Subcutaneous abdominal adipose tissue (tissue), 5 donors: ENCODE data around the gene CRABP2.

Source experiments
- H3K27ac ChIP-seq: one replicate; pipeline ENCODE4 v1.7.0; 2013; ENCODE audit warnings: low read depth, mild to moderate bottlenecking, inconsistent platforms, low read length, moderate library complexity
- H3K27me3 ChIP-seq, 5 donors: one replicate each; pipeline ENCODE4 v1.7.0; 2013; ENCODE audit warnings: low read length in 5 of 5, inconsistent platforms in 1 of 5; ENCODE audit not compliant: control insufficient read depth in 5 of 5, insufficient read depth in 4 of 5
- H3K36me3 ChIP-seq, 5 donors: one replicate each; pipeline ENCODE4 v1.7.0; 2013; ENCODE audit warnings: low read length in 5 of 5; ENCODE audit not compliant: control insufficient read depth in 5 of 5, insufficient read depth in 5 of 5
- H3K4me1 ChIP-seq, 5 donors: one replicate each; pipeline ENCODE4 v1.7.0; 2013; ENCODE audit warnings: low read length in 5 of 5, mild to moderate bottlenecking in 3 of 5, moderate library complexity in 1 of 5; ENCODE audit not compliant: control insufficient read depth in 5 of 5, insufficient read depth in 5 of 5
- H3K4me3 ChIP-seq, 5 donors: one replicate each; pipeline ENCODE4 v1.7.0; 2013; ENCODE audit warnings: low read length in 5 of 5, low read depth in 1 of 5
- H3K9ac ChIP-seq, 5 donors: one replicate each; pipeline ENCODE4 v1.7.0; 2013; ENCODE audit warnings: low read length in 5 of 5, mild to moderate bottlenecking in 4 of 5, moderate library complexity in 3 of 5
- H3K9me3 ChIP-seq, 5 donors: one replicate each; pipeline ENCODE4 v1.7.0; 2013; ENCODE audit warnings: low read length in 5 of 5; ENCODE audit not compliant: control insufficient read depth in 5 of 5
- donor health status: healthy.
- donor health status: healthy.
- donor health status: healthy.
- donor health status: healthy.
- donor health status: healthy.

The CRABP2 gene

DNA sequence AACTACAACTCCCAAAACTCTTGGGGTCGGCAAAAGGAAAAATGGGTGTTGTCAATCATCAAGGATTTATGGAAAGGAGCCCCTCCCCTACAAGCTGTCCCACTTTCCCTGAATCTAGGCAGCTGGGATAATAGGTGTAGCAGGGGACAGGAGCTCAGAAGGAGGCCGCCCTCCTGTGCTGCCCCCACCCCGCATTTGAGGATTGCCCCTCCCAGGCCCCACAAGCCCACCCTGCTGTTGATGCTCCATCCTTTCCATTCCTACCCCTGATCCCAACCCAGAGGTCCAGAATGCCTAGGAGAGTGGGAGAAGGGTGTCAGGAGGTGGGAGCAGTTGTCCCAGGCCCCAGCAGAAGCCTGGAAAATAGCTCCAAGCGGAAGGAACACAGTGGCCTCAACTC lies 37.4 kb upstream of the CRABP2 start:
- peaks cover 0 to 37% (median 31%) of the 10 kb centered on the region in 5 donors for H3K36me3 ChIP-seq
- no peak overlapping the region for H3K27ac ChIP-seq
- H3K27me3 ChIP-seq: no peaks in the 10 kb centered on the region
- H3K4me1 ChIP-seq: peaks cover 7 to 48% (median 42%) of the 10 kb centered on the region in 5 donors
- H3K9ac ChIP-seq: no peak overlapping the region
- H3K9me3 ChIP-seq: no peaks in the 10 kb centered on the region
- no peak overlapping the region for H3K4me3 ChIP-seq

DNA sequence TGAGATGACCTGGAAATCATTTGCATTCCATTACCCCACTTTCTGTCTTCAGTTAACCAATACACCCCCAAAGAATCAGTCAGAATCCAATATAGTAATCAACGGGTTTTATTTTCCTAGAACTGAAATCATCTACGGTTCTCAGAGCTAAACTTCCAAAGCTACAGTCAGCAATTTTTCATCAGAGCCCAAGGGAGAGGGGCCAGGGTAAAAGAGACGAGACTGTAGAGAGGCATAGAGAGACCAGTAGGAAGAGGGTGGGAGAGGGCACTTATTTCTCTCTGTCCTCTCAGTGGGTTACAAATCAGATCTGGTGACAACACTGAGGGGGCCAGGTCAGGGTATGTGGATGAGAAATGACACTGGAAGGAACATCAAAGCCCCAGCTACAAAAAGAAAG lies 36.6 kb upstream of the CRABP2 start:
- H3K9ac ChIP-seq: no peak overlapping the region
- no peaks in the 10 kb centered on the region for H3K9me3 ChIP-seq
- H3K36me3 ChIP-seq: peaks cover 0 to 45% (median 39%) of the 10 kb centered on the region in 5 donors
- no peak overlapping the region for H3K4me3 ChIP-seq
- H3K4me1 ChIP-seq: peaks cover 3 to 41% (median 35%) of the 10 kb centered on the region in 5 donors
- peak overlapping the region; percentile 89 for H3K27ac ChIP-seq
- H3K27me3 ChIP-seq: no peaks in the 10 kb centered on the region

DNA sequence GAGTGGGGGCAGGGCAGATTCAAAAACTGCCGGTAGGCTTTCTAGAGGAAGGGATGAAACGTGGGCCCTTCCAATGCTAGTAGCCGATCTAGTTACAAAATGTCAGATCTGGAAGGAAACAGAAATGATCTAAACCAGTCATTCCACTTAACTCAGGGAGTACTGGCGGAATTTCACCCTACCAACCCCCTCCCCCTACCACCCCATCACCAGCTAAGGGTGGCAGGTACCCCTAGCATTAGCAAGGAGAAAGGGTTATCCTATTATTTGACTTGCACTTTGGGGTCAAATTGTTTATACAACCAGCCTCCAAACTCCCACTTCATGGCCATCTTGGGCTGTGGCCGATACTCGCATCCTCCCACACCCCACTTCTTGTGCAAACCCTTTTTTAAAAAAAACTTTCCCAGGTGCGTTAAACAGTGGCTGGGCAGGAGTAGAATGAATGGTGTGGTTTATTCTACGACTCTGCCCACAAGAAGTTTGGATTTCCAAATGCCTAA lies 36.1 kb upstream of the CRABP2 start:
- peak overlapping the region; percentile 23 to 92 (median 70) for H3K4me3 ChIP-seq
- no peaks in the 10 kb centered on the region for H3K9me3 ChIP-seq
- H3K27ac ChIP-seq: peak overlapping the region; percentile 89
- H3K27me3 ChIP-seq: no peaks in the 10 kb centered on the region
- peak overlapping the region; percentile 31 to 81 (median 53) for H3K9ac ChIP-seq
- H3K36me3 ChIP-seq: peaks cover 0 to 50% (median 43%) of the 10 kb centered on the region in 5 donors
- peaks cover 3 to 37% (median 31%) of the 10 kb centered on the region in 5 donors for H3K4me1 ChIP-seq

DNA sequence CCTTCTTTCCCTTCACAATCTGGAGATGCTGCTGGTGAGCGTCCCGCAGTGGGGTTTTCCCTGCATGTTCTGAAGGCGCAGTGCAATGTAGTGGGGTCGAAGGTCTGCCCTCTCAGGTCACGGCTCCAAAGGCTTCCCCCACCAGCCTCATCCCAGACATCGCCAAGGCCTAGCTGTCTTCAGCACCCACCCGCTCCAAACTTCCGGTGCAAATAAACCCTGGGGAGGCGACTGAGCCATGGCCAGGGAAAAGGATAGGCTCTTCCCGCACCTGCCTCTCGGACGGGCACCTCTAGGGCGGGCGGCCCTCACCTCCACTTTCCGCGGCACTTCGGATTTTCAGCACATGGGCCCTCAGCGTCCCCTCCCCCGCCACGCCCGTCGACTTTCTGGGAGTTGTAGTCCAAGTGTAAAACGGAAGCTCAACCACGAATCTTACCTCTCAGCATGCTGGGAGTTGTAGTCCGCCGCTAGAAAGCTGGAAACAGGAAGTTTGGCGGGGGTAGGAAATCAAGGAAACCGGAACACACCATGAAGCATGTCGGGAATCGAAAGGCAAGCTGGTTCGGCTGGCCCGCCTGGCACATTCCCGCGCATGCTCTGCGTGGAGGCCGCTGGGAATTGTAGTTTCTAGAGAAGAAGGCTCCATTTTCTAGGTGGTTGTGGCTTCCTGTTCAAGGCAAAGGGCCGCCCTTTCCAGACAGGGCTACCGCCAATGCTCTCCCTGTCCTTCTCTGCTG lies 35.5 kb upstream of the CRABP2 start, which contains the start of gene MRPL24:
Gene MRPL24, minus strand, starts transcription at position 348 of the 740 bp plus-strand sequence. CDS start 2,384 bp downstream, outside the sequence.
- peak within 1 kb of the TSS; percentile 85 to 92 (median 88) for H3K9ac ChIP-seq
- peak within 1 kb of the TSS; percentile 70 to 92 (median 88) for H3K4me3 ChIP-seq
- H3K36me3 ChIP-seq: peaks cover 0 to 56% (median 48%) of the 10 kb centered on the region in 5 donors
- H3K27ac ChIP-seq: peak within 1 kb of the TSS; percentile 89
- no peaks in the 10 kb centered on the region for H3K27me3 ChIP-seq
- no peaks in the 10 kb centered on the region for H3K9me3 ChIP-seq
- peaks cover 3 to 31% (median 25%) of the 10 kb centered on the region in 5 donors for H3K4me1 ChIP-seq

DNA sequence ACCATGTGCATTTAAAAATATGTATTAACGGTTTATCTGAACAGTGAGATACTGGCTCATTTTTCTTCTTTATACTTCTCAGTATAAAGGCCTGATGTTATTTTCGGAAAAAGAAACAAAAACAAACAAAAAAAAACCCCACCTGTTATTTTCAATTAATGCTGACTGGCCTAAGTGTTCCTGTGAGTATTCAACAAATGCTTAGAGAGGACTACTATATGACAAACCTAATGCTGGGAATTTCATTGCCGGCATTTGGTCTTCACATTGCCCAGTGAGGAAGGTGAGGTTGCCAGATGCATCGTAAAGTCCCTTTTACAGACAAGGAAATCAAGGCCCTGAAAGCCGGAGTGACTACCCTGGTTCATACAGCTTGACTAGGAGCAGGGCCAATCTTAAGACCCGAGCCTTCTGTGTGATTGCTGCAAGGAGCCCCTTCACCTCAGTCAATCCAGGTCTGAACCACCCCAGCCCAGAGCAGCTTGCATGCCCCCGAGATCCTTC lies 34.9 kb upstream of the CRABP2 start:
- no peaks in the 10 kb centered on the region for H3K27me3 ChIP-seq
- H3K4me1 ChIP-seq: peaks cover 3 to 25% (median 19%) of the 10 kb centered on the region in 5 donors
- peak overlapping the region; percentile 89 for H3K27ac ChIP-seq
- H3K4me3 ChIP-seq: peak overlapping the region; percentile 70 to 92 (median 88)
- no peaks in the 10 kb centered on the region for H3K9me3 ChIP-seq
- H3K9ac ChIP-seq: peak overlapping the region; percentile 85 to 92 (median 88)
- peaks cover 0 to 61% (median 52%) of the 10 kb centered on the region in 5 donors for H3K36me3 ChIP-seq

DNA sequence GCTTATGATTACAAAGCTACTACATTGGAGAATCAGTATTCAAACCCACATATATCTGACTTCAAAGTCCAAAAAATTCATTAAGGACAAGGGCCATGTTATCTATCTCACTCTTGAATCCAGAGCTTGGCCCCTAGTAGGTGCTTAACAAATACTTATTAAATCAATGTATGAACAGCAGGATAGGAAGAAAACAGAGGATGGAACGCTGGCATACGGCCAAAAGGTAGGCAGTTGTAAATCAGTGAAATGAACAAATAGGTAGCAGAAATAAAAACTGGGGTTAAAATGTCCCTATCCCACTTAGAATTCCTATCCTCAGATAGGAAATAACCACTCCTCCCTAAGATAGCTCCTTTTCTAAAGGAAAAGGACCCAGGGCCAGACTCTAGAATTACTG lies 33.5 kb upstream of the CRABP2 start:
- H3K27me3 ChIP-seq: no peaks in the 10 kb centered on the region
- H3K9ac ChIP-seq: peak overlapping the region in 1 of 5 donors; percentile 31
- peaks cover 3 to 18% (median 16%) of the 10 kb centered on the region in 5 donors for H3K4me1 ChIP-seq
- H3K9me3 ChIP-seq: no peaks in the 10 kb centered on the region
- H3K27ac ChIP-seq: no peak overlapping the region
- H3K4me3 ChIP-seq: no peak overlapping the region
- H3K36me3 ChIP-seq: peaks cover 0 to 54% (median 45%) of the 10 kb centered on the region in 5 donors

DNA sequence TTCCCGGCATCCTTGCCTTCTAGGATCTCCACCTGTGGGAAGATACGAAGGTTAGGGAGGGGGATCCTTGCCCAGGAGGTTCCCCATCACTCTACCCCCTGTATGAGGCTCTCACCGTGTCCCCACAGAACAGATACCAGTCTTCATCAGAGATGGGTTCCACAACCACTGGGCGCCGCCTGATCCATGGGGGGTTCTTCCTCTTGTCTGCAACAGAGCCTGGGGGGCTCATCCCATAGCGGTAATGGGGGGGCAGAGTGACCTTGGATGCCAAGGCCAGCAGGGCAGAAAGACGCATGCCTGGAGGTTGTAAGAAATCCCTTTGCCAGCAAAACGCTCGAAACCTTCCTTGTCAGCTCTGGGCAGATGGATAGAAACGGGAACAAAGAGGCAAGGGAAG lies 33.0 kb upstream of the CRABP2 start:
- no peaks in the 10 kb centered on the region for H3K27me3 ChIP-seq
- peaks cover 0 to 54% (median 45%) of the 10 kb centered on the region in 5 donors for H3K36me3 ChIP-seq
- peaks cover 3 to 18% (median 16%) of the 10 kb centered on the region in 5 donors for H3K4me1 ChIP-seq
- H3K4me3 ChIP-seq: no peak overlapping the region
- no peak overlapping the region for H3K27ac ChIP-seq
- peak overlapping the region in 1 of 5 donors; percentile 31 for H3K9ac ChIP-seq
- H3K9me3 ChIP-seq: no peaks in the 10 kb centered on the region

DNA sequence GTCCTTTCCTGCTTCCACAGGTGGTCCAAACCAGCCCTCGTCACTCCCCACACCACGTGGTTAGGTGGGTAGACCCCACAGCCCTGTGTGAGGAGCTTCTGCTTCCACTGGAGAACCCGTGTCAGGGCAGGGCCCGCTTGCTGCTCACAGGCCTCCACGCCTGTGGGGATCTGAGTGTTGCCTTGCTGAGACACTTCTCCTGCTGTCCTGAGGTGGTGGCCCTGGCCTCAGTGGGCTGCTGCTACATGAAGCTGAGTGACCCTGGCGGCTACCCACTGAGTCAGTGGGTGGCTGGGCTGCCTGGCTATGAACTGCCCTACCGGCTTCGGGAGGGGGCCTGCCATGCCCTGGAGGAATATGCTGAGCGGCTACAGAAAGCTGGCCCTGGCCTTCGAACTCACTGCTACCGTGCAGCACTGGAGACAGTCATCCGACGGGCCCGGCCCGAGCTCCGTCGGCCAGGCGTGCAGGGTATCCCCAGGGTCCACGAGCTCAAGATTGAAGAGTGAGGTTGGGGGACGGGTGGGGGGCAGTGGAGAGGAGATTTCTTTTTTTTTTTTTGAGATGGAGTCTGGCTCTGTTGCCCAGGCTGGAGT lies 28.7 kb upstream of the CRABP2 start:
- peaks cover 0 to 58% (median 47%) of the 10 kb centered on the region in 5 donors for H3K36me3 ChIP-seq
- H3K27ac ChIP-seq: no peak overlapping the region
- H3K4me3 ChIP-seq: no peak overlapping the region
- no peaks in the 10 kb centered on the region for H3K27me3 ChIP-seq
- H3K9ac ChIP-seq: no peak overlapping the region
- peaks cover 0 to 9% (median 8%) of the 10 kb centered on the region in 5 donors for H3K4me1 ChIP-seq
- H3K9me3 ChIP-seq: no peaks in the 10 kb centered on the region

DNA sequence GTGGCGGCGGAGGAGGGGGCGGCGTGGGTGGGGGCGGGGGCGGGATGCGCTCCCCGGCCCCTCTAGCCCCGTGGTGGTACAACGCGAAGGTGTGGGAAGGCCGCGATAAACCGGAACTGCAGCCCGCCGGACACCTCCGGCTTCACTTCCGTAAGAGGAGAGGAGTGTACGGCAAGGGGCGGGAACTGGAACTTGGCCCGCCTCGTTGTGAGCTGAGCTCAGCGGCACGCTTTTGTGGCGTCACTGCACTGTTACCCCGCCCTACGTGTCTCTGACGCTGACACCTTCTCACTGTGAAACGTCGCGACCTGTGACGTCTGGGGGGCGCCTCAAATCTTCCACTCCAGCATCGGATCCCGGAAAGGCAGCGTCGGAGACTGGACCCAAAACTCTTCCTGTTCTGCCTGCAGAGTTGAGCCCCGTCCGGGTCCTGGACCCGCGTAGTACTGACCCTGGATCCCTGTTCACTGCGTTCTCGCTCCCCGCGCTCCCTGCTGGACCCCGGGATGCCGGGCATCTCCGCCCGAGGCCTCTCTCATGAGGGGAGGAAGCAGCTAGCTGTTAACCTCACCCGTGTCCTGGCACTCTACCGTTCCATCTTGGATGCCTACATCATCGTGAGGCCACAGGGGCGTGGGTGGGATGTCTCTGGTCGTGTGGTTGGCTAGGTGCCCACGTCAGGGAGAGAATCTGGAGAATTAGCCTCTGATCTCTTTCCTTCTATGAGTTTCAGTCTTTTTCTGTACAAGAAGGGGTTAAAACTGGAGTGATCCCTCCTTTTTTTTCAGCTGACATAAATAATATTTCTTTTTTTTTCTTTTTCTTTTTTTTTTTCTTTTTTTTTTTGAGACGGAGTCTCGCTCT lies 23.4 kb upstream of the CRABP2 start, which contains the start of gene ISG20L2:
Gene ISG20L2, minus strand, starts transcription at position 168 of the 864 bp plus-strand sequence. CDS start 1,114 bp downstream, outside the sequence.
- Histone ChIP-seq H3K9ac (peak within 1 kb of the TSS; percentile 81 to 91 (median 88)), H3K27me3 (no peaks in the 10 kb centered on the region), H3K36me3 (peaks cover 4 to 35% (median 22%) of the 10 kb centered on the region in 5 donors), H3K4me3 (peak within 1 kb of the TSS; percentile 81 to 99 (median 97)), H3K4me1 (peaks cover 21 to 47% (median 44%) of the 10 kb centered on the region in 5 donors), H3K27ac (peak within 1 kb of the TSS; percentile 94), H3K9me3 (no peaks in the 10 kb centered on the region)
